ENCODE measurements around the gene GNB1L. TPM values are rescaled to one million over a fixed set of nuclear protein-coding genes. Genes with fewer than 3 reads are reported as not detected.

Gene GNB1L
- total and polyA plus RNA-seq, 9 of the 15 experiments (the other 6 are each of a cell fraction or from before 2014, with no cell fraction given), result 0.56 to 50.5 (median 10.2) TPM

DNA sequence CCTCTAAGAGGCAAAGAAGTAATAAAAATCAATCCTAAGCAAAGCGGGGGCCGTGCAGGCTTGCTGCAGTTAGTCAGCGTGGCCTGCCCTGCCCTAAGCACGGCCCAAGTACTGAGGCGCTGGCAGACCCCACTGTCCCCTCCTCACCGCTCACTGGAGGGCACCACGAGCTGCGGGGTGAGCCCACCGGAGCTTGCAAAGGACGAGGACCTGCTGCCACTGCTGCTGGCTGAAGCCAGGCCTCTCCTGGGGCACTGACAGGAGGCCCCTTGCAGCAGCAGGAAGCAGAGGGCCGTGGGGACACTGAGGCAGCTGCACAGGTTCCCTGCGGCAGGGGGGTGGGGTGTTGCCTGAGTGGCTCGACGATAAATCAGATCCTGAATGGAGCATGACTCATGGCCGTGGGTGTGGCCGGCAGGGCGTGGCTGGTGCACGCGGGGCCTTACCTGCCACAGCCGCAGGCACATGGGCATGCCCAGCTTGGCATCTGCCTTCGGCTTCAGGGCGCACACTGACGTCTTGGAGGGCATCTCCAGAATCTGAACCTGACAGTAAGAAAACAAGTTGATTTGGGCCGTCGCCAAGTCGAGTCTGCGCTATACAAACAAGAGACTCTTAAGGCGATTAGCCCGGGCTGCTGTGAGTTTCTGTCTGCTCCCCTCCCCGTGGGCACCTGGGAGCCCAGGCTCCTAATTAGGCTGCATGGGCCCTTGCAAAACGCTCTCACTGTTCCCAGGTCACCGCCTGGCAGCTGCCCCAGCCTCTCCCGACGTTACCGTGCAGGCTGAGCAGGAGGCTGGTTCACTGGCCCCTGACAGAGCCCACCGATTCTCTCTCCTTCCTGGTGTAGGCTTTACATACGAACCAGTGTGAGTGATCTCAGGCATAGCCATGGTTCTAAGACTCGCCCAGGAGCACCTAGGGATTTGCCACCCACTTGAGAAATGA, 48.2 kb downstream of the GNB1L start (continued):
- peak; percentile 42; the same call in 1 of the 2 replicates for TF ChIP-seq RREB1 (CRISPR knock-in tag; IDR thresholded peaks at IDR 0.05)
- no peak for TF ChIP-seq ZNF354B (CRISPR knock-in tag; IDR thresholded peaks at IDR 0.05)
- TF ChIP-seq, protein P1, sequence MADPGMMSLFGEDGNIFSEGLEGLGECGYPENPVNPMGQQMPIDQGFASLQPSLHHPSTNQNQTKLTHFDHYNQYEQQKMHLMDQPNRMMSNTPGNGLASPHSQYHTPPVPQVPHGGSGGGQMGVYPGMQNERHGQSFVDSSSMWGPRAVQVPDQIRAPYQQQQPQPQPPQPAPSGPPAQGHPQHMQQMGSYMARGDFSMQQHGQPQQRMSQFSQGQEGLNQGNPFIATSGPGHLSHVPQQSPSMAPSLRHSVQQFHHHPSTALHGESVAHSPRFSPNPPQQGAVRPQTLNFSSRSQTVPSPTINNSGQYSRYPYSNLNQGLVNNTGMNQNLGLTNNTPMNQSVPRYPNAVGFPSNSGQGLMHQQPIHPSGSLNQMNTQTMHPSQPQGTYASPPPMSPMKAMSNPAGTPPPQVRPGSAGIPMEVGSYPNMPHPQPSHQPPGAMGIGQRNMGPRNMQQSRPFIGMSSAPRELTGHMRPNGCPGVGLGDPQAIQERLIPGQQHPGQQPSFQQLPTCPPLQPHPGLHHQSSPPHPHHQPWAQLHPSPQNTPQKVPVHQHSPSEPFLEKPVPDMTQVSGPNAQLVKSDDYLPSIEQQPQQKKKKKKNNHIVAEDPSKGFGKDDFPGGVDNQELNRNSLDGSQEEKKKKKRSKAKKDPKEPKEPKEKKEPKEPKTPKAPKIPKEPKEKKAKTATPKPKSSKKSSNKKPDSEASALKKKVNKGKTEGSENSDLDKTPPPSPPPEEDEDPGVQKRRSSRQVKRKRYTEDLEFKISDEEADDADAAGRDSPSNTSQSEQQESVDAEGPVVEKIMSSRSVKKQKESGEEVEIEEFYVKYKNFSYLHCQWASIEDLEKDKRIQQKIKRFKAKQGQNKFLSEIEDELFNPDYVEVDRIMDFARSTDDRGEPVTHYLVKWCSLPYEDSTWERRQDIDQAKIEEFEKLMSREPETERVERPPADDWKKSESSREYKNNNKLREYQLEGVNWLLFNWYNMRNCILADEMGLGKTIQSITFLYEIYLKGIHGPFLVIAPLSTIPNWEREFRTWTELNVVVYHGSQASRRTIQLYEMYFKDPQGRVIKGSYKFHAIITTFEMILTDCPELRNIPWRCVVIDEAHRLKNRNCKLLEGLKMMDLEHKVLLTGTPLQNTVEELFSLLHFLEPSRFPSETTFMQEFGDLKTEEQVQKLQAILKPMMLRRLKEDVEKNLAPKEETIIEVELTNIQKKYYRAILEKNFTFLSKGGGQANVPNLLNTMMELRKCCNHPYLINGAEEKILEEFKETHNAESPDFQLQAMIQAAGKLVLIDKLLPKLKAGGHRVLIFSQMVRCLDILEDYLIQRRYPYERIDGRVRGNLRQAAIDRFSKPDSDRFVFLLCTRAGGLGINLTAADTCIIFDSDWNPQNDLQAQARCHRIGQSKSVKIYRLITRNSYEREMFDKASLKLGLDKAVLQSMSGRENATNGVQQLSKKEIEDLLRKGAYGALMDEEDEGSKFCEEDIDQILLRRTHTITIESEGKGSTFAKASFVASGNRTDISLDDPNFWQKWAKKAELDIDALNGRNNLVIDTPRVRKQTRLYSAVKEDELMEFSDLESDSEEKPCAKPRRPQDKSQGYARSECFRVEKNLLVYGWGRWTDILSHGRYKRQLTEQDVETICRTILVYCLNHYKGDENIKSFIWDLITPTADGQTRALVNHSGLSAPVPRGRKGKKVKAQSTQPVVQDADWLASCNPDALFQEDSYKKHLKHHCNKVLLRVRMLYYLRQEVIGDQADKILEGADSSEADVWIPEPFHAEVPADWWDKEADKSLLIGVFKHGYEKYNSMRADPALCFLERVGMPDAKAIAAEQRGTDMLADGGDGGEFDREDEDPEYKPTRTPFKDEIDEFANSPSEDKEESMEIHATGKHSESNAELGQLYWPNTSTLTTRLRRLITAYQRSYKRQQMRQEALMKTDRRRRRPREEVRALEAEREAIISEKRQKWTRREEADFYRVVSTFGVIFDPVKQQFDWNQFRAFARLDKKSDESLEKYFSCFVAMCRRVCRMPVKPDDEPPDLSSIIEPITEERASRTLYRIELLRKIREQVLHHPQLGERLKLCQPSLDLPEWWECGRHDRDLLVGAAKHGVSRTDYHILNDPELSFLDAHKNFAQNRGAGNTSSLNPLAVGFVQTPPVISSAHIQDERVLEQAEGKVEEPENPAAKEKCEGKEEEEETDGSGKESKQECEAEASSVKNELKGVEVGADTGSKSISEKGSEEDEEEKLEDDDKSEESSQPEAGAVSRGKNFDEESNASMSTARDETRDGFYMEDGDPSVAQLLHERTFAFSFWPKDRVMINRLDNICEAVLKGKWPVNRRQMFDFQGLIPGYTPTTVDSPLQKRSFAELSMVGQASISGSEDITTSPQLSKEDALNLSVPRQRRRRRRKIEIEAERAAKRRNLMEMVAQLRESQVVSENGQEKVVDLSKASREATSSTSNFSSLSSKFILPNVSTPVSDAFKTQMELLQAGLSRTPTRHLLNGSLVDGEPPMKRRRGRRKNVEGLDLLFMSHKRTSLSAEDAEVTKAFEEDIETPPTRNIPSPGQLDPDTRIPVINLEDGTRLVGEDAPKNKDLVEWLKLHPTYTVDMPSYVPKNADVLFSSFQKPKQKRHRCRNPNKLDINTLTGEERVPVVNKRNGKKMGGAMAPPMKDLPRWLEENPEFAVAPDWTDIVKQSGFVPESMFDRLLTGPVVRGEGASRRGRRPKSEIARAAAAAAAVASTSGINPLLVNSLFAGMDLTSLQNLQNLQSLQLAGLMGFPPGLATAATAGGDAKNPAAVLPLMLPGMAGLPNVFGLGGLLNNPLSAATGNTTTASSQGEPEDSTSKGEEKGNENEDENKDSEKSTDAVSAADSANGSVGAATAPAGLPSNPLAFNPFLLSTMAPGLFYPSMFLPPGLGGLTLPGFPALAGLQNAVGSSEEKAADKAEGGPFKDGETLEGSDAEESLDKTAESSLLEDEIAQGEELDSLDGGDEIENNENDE (IDR thresholded peaks at IDR 0.05; ENCODE audit: low read depth, low read length), result peak; percentile 16
- TF ChIP-seq SP2 (IDR thresholded peaks at IDR 0.05; ENCODE audit: extremely low read depth, low read depth, low read length, poor library complexity, severe bottlenecking), result peak; percentile 0
- TF ChIP-seq, protein P2, sequence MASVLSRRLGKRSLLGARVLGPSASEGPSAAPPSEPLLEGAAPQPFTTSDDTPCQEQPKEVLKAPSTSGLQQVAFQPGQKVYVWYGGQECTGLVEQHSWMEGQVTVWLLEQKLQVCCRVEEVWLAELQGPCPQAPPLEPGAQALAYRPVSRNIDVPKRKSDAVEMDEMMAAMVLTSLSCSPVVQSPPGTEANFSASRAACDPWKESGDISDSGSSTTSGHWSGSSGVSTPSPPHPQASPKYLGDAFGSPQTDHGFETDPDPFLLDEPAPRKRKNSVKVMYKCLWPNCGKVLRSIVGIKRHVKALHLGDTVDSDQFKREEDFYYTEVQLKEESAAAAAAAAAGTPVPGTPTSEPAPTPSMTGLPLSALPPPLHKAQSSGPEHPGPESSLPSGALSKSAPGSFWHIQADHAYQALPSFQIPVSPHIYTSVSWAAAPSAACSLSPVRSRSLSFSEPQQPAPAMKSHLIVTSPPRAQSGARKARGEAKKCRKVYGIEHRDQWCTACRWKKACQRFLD (CRISPR knock-in tag; IDR thresholded peaks at IDR 0.05), result no peak; the same call in 1 of the 2 replicates
- TF ChIP-seq ZC3H4 (CRISPR knock-in tag; IDR thresholded peaks at IDR 0.05; ENCODE audit: borderline replicate concordance), result no peak
